Astrocyte of the spinal cord (primary cell): ENCODE results near the gene SLC22A13.
A peak's percentile ranks its signal among the peaks of the same experiment; 100 is the strongest.
"Not testable (repeated sequence)": the region's sequence is repeated elsewhere in the genome, so short reads cannot be mapped to it uniquely, and the experiment has no call there.

Source experiments
- DNase-seq: peaks from one replicate; pipeline ENCODE4 v3.0.0; 2011; ENCODE audit warnings: low read depth, low spot score
- H3K4me3 ChIP-seq: 2 replicates; pipeline ENCODE4 v1.5.1; 2011; ENCODE audit warnings: low read depth, mild to moderate bottlenecking, low read length, moderate library complexity
- in situ Hi-C: cut with HindIII; loops from 2 replicates; pipeline ENCODE4 v1.10.0; 2017; ENCODE audit warnings: low sequenced_read_pairs
- TF ChIP-seq, protein P1 (sequence below): IDR thresholded peaks from 2 replicates; pipeline ENCODE4 v1.5.1; 2012; ENCODE audit warnings: low read depth, mild to moderate bottlenecking, low read length, inconsistent platforms

The SLC22A13 gene

GRCh38 chr3:38227989-38228388 lies 37.6 kb upstream of the SLC22A13 start:
- no peak overlapping the region for H3K4me3 ChIP-seq
- TF ChIP-seq, protein P1, sequence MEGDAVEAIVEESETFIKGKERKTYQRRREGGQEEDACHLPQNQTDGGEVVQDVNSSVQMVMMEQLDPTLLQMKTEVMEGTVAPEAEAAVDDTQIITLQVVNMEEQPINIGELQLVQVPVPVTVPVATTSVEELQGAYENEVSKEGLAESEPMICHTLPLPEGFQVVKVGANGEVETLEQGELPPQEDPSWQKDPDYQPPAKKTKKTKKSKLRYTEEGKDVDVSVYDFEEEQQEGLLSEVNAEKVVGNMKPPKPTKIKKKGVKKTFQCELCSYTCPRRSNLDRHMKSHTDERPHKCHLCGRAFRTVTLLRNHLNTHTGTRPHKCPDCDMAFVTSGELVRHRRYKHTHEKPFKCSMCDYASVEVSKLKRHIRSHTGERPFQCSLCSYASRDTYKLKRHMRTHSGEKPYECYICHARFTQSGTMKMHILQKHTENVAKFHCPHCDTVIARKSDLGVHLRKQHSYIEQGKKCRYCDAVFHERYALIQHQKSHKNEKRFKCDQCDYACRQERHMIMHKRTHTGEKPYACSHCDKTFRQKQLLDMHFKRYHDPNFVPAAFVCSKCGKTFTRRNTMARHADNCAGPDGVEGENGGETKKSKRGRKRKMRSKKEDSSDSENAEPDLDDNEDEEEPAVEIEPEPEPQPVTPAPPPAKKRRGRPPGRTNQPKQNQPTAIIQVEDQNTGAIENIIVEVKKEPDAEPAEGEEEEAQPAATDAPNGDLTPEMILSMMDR = no peak
- DNase-seq = peak; percentile 55
- in situ Hi-C loops = no loop called here

GRCh38 chr3:38229036-38229435 lies 36.6 kb upstream of the SLC22A13 start:
- no peak overlapping the region for H3K4me3 ChIP-seq
- TF ChIP-seq, protein P1 = no peak
- in situ Hi-C loops = no loop called here
- DNase-seq = no peak

DNA sequence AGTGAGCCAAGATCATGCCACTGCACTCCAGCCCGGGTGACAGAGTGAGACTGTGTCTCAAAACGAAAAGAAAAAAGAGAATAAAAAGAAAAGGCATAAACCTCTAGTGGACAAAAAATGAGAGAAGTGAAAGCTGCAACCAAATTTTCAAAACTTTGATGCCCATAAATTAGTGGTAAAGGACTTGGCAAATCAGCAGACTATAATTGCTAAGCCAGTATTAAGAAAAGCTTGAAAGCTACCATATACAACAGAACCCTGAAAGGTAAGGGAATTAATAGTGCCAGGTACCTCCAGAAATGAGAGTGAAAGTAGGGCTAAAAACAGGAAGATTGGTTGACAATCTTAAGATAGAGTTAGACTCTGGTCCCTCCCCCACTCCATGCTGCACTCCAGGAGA lies 32.9 kb upstream of the SLC22A13 start:
- no peak for DNase-seq
- no peak overlapping the region for H3K4me3 ChIP-seq
- TF ChIP-seq, protein P1 = no peak
- in situ Hi-C loops = no loop called here

GRCh38 chr3:38235466-38235865 lies 30.1 kb upstream of the SLC22A13 start:
- TF ChIP-seq, protein P1 = no peak
- no peak overlapping the region for H3K4me3 ChIP-seq
- in situ Hi-C loops = no loop called here
- DNase-seq = no peak

GRCh38 chr3:38238416-38239008 lies 27.1 kb upstream of the SLC22A13 start:
- TF ChIP-seq, protein P1 = no peak
- no peak for DNase-seq
- in situ Hi-C loops = no loop called here
- no peak overlapping the region for H3K4me3 ChIP-seq

DNA sequence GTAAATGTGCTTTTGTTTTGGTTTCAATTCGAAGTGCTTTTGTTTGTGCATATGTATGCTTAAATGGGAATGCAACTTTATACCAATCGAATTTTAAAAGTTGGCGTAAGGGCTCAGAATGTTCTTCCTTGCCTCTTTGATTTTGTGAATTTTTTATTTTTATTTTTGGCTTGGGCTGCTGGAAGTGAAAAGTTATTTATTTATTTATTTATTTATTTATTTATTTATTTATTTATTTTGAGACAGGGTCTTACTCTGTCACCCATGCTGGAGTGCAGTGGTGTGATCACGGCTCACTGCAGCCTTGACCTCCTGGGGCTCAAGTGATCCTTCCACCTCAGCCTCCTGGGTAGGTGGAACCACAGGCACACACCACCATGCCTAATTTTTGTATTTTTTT lies 22.8 kb upstream of the SLC22A13 start:
- DNase-seq, in situ Hi-C loops, H3K4me3 ChIP-seq: not testable (repeated sequence)

DNA sequence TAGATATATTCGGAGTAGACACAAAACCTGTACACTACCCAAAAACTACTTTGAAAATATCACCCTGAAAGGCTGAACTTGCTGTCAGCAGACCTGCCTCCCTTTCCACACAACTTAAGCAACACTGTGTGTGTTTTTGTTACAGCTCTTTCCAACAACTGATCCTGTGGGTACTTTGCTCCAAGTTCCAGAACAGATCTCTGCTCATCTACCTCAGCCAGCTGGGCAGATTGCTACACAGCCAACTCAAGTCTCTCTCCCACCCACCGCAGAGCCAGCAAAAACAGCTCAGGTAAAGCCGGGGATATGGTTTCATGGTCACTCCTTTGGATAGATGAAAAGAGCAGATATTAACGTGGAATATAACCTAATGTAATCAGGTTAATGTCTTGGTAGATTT lies 19.7 kb upstream of the SLC22A13 start:
- in situ Hi-C loops = no loop called here
- no peak for DNase-seq
- TF ChIP-seq, protein P1 = no peak
- H3K4me3 ChIP-seq = no peak overlapping the region
